K562 (cell line): Measurements from ENCODE around the gene NFATC1. TPM values are rescaled to one million over a fixed set of nuclear protein-coding genes. Genes with fewer than 3 reads are reported as not detected.

Experiments
- ATAC-seq: fragments of 200-7000 bp; cut with Tn5 transposase; 3 replicates; pipeline ENCODE4 v1.9.1; 2020; ENCODE audit warnings: moderate library complexity
- BruUV-seq: library from RNA; stranded (reverse); fragments of 400-500 nt; replicated peaks from 2 replicates; lab custom pipeline; 2021; lab: Mats Ljungman, UMichigan
- CTCF ChIA-PET: fragments of 300-600 bp; formaldehyde crosslinking; extraction: SDS; loops from one replicate; lab custom pipeline; 2021; ENCODE audit warnings: low intra/inter-chr PET ratio; lab: Yijun Ruan, JAX
- POLR2A ChIA-PET: fragments of 300-600, 350-650 bp; sonication (Branson Sonifier 250); formaldehyde crosslinking; extraction: SDS; loops from one replicate; lab custom pipeline; 2021; ENCODE audit warnings: antibody characterized with exemption, inconsistent platforms; lab: Yijun Ruan, JAX
- DNase-seq, 4 experiments: peaks; one replicate each; pipeline versions ENCODE4 v3.0.0 to v3.0.0-alpha.2; 2011 to 2018; ENCODE audit warnings: low spot score in 3 of 4, mixed read lengths in 3 of 4; ENCODE audit errors: extremely low read depth in 1 of 4
- FAIRE-seq: peaks from 2 replicates; lab custom pipeline; 2011; peaks lifted over from hg19 to GRCh38; lab: Jason Lieb, UNC
- H2AFZ ChIP-seq: 2 replicates; pipeline ENCODE4 v1.6.0; 2011; ENCODE audit warnings: low read depth, low read length, control low read depth, inconsistent platforms
- H3K27ac ChIP-seq: fragments of 200-600 bp; 3 replicates; pipeline ENCODE4 v1.8.0; 2011; ENCODE audit warnings: low read depth, mild to moderate bottlenecking, control low read depth, inconsistent platforms, low read length, moderate library complexity, mixed read lengths; ENCODE audit errors: extremely low read depth
- H3K27me3 ChIP-seq, 2 experiments: fragments of 300-600 bp in 1 of 2; 2 replicates in 1 of 2; 3 replicates in 1 of 2; pipeline versions ENCODE4 v1.6.0 to v1.8.0; 2011; ENCODE audit warnings: inconsistent platforms in 2 of 2, low read length in 2 of 2, mild to moderate bottlenecking in 1 of 2, mixed read lengths in 1 of 2, moderate library complexity in 1 of 2; ENCODE audit not compliant: control insufficient read depth in 2 of 2, insufficient read depth in 2 of 2
- H3K36me3 ChIP-seq: fragments of 300-600 bp; 3 replicates; pipeline ENCODE4 v1.8.0; 2011; ENCODE audit warnings: mild to moderate bottlenecking, low read length, inconsistent platforms; ENCODE audit not compliant: control insufficient read depth, insufficient read depth
- H3K4me1 ChIP-seq, 2 experiments: fragments of 200-600 bp in 1 of 2; replicated peaks in 1 of 2; 2 replicates in 1 of 2; 3 replicates in 1 of 2; pipeline versions ENCODE4 v1.5.1 to v1.8.0; 2011; ENCODE audit warnings: inconsistent platforms in 2 of 2, low read length in 2 of 2, mild to moderate bottlenecking in 1 of 2, mixed read lengths in 1 of 2, moderate library complexity in 1 of 2; ENCODE audit not compliant: control insufficient read depth in 2 of 2, insufficient read depth in 2 of 2
- H3K4me2 ChIP-seq: 2 replicates; pipeline ENCODE4 v1.6.1; 2011; ENCODE audit warnings: low read length, control low read depth, inconsistent platforms, mixed read lengths; ENCODE audit not compliant: insufficient read depth
- H3K4me3 ChIP-seq: fragments of 200-600 bp; sonication (generic), shearing (Covaris generic); 2 replicates; pipeline ENCODE4 v1.5.1; 2016; ENCODE audit warnings: control low read depth, inconsistent platforms
- H3K79me2 ChIP-seq: fragments of 200-600 bp; 3 replicates; pipeline ENCODE4 v1.8.0; 2011; ENCODE audit warnings: low read length, inconsistent platforms; ENCODE audit not compliant: control insufficient read depth, insufficient read depth
- H3K9ac ChIP-seq, 2 experiments: 2 replicates each; pipeline versions ENCODE4 v1.6.0 to v1.6.1; 2011; ENCODE audit warnings: low read depth in 2 of 2, low read length in 2 of 2, control low read depth in 1 of 2, inconsistent platforms in 1 of 2, mild to moderate bottlenecking in 1 of 2, mixed read lengths in 1 of 2; ENCODE audit not compliant: insufficient read depth in 1 of 2
- H3K9me1 ChIP-seq: one replicate; pipeline ENCODE4 v1.6.0; 2011; ENCODE audit warnings: inconsistent platforms, mild to moderate bottlenecking, low read length, moderate library complexity; ENCODE audit not compliant: control insufficient read depth, insufficient read depth
- H3K9me3 ChIP-seq: replicated peaks from 2 replicates; pipeline ENCODE4 v1.5.1; 2011; ENCODE audit warnings: low read depth, low read length, inconsistent platforms; ENCODE audit not compliant: control insufficient read depth, insufficient read depth
- H4K20me1 ChIP-seq: replicated peaks from 2 replicates; pipeline ENCODE4 v1.6.1; 2011; ENCODE audit warnings: low read length, inconsistent platforms, mixed read lengths; ENCODE audit not compliant: control insufficient read depth, insufficient read depth
- ARID2 ChIP-seq: fragments of 450-650 bp; IDR thresholded peaks from 2 replicates; pipeline ENCODE4 v1.6.1; 2017; ENCODE audit warnings: antibody characterized with exemption, mild to moderate bottlenecking
- HDAC3 ChIP-seq: fragments of 450-650 bp; IDR thresholded peaks from 2 replicates; pipeline ENCODE4 v1.6.1; 2018; ENCODE audit warnings: borderline replicate concordance, mild to moderate bottlenecking, moderate library complexity; ENCODE audit not compliant: partially characterized antibody
- HDGF ChIP-seq: fragments of 450-650 bp; IDR thresholded peaks from 2 replicates; pipeline ENCODE4 v1.6.1; 2016
- MAFK ChIP-seq: IDR thresholded peaks from 2 replicates; pipeline ENCODE4 v1.6.1; 2011; ENCODE audit warnings: low read length, improper control_type of control experiment
- NFIX ChIP-seq: fragments of 250-450 bp; sonication (Bioruptor Pico); IDR thresholded peaks from 2 replicates; pipeline ENCODE4 v1.4.0; 2020; ENCODE audit warnings: low read depth, mild to moderate bottlenecking, moderate library complexity
- NUFIP1 ChIP-seq: fragments of 450-650 bp; IDR thresholded peaks from 2 replicates; pipeline ENCODE4 v1.6.1; 2018; ENCODE audit not compliant: partially characterized antibody
- WGBS: fragments of 100-300 bp; shearing (Covaris generic); methylation state at CpG from one replicate; pipeline ENCODE4 v1.1.6; 2016; ENCODE audit warnings: low coverage, mixed read lengths; ENCODE audit not compliant: insufficient coverage; ENCODE audit errors: missing lambda C conversion rate; 5-methylcytosine and 5-hydroxymethylcytosine counted together
- in situ Hi-C: fragments of 300-500 bp; cut with MboI; formaldehyde crosslinking; loops from 4 replicates; pipeline ENCODE4 v1.15.0; 2018; ENCODE audit warnings: inconsistent platforms, mixed read lengths
- intact Hi-C: fragments of 100-400 bp; cut with micrococcal nuclease; formaldehyde crosslinking; loops from 2 replicates; pipeline ENCODE4 v1.14.2; 2022
- polyA plus RNA-seq, 8 experiments: library from polyadenylated mRNA; depleted of rRNA in 4 of 8; stranded (reverse) in 5 of 8; unstranded in 3 of 8; fragments of >200 nt; fragmentation: Nextera tagmentation in 2 of 8; fragmentation: Illumina TruSeq in 1 of 8; extraction: Ambion mirVana in 2 of 8; extraction: Trizol in 1 of 8; gene quantifications; 2 replicates each; pipeline versions ENCODE4 v1.2.1 to v1.2.3, GENCODE V29; 2011 to 2014; ENCODE audit warnings: inconsistent platforms in 1 of 8, missing spikeins in 1 of 8
- total RNA-seq, 7 experiments: library from RNA; depleted of rRNA in 6 of 7; stranded (reverse); fragments of >200 nt in 6 of 7; fragmentation: Illumina TruSeq in 2 of 7; extraction: Trizol in 2 of 7; gene quantifications; 2 replicates each; pipeline versions ENCODE4 v1.2.1 to v1.2.3, GENCODE V29; 2011 to 2021; ENCODE audit warnings: low replicate concordance in 1 of 7
- TF ChIP-seq, protein P1 (sequence below): sonication (generic); formaldehyde crosslinking; IDR thresholded peaks from 2 replicates; pipeline ENCODE4 v1.8.0; 2022; ENCODE audit warnings: mild to moderate bottlenecking, missing genetic modification reagents, borderline replicate concordance
- TF ChIP-seq, protein P2 (sequence below): IDR thresholded peaks from 3 replicates; pipeline ENCODE4 v1.6.1; 2011; ENCODE audit warnings: borderline replicate concordance, mild to moderate bottlenecking; ENCODE audit not compliant: insufficient read length, insufficient read depth
- TF ChIP-seq, protein P3 (sequence below): IDR thresholded peaks from 2 replicates; pipeline ENCODE4 v1.6.1; 2011; ENCODE audit warnings: borderline replicate concordance, low read depth, mild to moderate bottlenecking, moderate library complexity, low read length; ENCODE audit not compliant: insufficient read depth, poor library complexity, severe bottlenecking

The NFATC1 gene
- total and polyA plus RNA-seq, 9 of the 15 experiments (the other 6 are each of a cell fraction or from before 2014, with no cell fraction given), result 1.1 to 16.4 (median 2.5) TPM

DNA sequence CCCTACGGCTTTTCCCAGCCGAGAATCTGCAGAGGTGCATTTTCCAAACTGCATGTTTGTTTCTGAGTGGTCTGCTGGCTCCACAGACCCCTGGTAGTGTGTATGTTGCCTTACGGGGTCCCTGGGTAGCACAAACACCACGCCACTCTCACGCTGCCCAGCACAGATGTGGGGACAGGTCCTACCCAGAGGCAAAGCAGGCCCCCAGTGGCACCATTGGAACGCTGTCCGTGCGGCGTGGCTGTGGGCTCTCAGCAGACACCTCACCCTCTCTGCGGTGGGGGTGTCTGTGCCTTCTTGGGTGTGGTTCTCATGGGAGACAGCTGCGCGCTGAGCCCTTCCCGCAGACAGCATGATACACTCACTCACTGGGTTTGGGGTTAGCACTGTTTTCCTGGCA is 137.4 kb downstream of the NFATC1 start (continued):
- no peak for TF ChIP-seq NUFIP1
- TF ChIP-seq ARID2, result no peak
- TF ChIP-seq, protein P1, sequence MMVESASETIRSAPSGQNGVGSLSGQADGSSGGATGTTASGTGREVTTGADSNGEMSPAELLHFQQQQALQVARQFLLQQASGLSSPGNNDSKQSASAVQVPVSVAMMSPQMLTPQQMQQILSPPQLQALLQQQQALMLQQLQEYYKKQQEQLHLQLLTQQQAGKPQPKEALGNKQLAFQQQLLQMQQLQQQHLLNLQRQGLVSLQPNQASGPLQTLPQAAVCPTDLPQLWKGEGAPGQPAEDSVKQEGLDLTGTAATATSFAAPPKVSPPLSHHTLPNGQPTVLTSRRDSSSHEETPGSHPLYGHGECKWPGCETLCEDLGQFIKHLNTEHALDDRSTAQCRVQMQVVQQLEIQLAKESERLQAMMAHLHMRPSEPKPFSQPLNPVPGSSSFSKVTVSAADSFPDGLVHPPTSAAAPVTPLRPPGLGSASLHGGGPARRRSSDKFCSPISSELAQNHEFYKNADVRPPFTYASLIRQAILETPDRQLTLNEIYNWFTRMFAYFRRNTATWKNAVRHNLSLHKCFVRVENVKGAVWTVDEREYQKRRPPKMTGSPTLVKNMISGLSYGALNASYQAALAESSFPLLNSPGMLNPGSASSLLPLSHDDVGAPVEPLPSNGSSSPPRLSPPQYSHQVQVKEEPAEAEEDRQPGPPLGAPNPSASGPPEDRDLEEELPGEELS, result no peak

DNA sequence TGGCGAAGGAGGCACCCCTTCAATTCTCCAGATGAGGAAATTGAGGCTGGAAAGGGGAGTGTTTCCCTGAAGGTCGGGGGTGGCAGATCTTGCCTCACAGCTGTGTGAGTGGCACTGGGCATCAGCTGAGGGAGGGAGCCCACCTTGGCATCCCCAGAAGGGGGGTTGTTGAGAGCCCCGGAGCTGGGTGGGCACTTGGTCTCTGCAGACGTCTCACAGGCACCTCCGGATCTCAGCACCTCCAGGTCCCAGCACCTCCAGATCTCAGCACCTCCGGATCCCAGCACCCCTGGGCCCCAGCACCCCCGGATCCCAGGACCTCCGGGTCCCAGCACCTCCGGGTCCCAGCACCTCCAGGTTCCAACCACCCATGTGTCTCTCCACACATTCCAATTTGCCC is 137.9 kb downstream of the NFATC1 start:
- H3K9ac ChIP-seq, result no peak overlapping the region
- ChIA-PET CTCF (no interaction called here), POLR2A (no interaction called here)
- ATAC-seq (no peak), FAIRE-seq (no peak), DNase-seq (no peak)
- no peaks in the 10 kb centered on the region for H3K9me1 ChIP-seq
- no peak overlapping the region for H2AFZ ChIP-seq
- 20% methylated on average over 5 of the region's 9 CpGs for WGBS
- H3K4me2 ChIP-seq, result no peak overlapping the region
- no peak overlapping the region for H3K4me3 ChIP-seq
- no peak overlapping the region for H3K27ac ChIP-seq
- H3K4me1 ChIP-seq, result peaks cover 0 to 4% of the 10 kb centered on the region in 2 experiments; a peak in 1 of 5 replicates
- H3K36me3 ChIP-seq, result peaks cover 4% of the 10 kb centered on the region; the same call in 1 of the 3 replicates
- in situ Hi-C loops, result no loop called here
- BruUV-seq, result no TSS peak
- no peaks in the 10 kb centered on the region for H3K79me2 ChIP-seq
- intact Hi-C loops, result no loop called here
- H3K9me3 ChIP-seq, result peaks cover 5% of the 10 kb centered on the region
- TF ChIP-seq, protein P2, sequence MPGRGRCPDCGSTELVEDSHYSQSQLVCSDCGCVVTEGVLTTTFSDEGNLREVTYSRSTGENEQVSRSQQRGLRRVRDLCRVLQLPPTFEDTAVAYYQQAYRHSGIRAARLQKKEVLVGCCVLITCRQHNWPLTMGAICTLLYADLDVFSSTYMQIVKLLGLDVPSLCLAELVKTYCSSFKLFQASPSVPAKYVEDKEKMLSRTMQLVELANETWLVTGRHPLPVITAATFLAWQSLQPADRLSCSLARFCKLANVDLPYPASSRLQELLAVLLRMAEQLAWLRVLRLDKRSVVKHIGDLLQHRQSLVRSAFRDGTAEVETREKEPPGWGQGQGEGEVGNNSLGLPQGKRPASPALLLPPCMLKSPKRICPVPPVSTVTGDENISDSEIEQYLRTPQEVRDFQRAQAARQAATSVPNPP, result no peak
- TF ChIP-seq HDGF, result no peak
- TF ChIP-seq, protein P3, sequence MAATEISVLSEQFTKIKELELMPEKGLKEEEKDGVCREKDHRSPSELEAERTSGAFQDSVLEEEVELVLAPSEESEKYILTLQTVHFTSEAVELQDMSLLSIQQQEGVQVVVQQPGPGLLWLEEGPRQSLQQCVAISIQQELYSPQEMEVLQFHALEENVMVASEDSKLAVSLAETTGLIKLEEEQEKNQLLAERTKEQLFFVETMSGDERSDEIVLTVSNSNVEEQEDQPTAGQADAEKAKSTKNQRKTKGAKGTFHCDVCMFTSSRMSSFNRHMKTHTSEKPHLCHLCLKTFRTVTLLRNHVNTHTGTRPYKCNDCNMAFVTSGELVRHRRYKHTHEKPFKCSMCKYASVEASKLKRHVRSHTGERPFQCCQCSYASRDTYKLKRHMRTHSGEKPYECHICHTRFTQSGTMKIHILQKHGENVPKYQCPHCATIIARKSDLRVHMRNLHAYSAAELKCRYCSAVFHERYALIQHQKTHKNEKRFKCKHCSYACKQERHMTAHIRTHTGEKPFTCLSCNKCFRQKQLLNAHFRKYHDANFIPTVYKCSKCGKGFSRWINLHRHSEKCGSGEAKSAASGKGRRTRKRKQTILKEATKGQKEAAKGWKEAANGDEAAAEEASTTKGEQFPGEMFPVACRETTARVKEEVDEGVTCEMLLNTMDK, result no peak
- TF ChIP-seq MAFK, result no peak
- TF ChIP-seq HDAC3, result no peak
- TF ChIP-seq NFIX, result no peak
- TF ChIP-seq, all 486 proteins: peak for 0
- H4K20me1 ChIP-seq, result peaks cover 4% of the 10 kb centered on the region; the same call in 1 of the 2 replicates
- H3K27me3 ChIP-seq, result peaks cover 0 to 18% of the 10 kb centered on the region in 2 experiments; a peak in 1 of 5 replicates
